ENCODE measurements around the gene DAPK1.

DNA sequence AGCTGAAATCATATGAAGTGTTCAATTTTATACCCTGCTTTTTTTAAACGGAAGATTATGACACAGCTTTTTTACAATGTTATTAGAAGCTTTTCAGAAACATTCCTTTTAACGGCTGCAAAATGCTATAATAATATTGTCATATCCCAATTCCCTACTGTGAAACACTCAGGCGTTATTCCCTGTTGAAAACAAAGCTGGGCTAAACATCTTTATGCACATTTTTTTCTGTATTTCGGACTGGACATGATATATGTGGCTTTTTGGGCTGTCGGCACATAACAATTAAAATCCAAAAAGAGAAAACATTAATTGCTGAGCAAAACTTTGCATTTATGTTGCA is 216.3 kb downstream of the DAPK1 start:
- TF ChIP-seq MAX (IDR thresholded peaks at IDR 0.05; ENCODE audit: low read depth, low read length): no peak
- TF ChIP-seq CTCF (IDR thresholded peaks at IDR 0.05 in 2 of 3, conservative IDR thresholded peaks at IDR 0.05 in 1 of 3; ENCODE audit: control insufficient read depth in 2 of 3, extremely low read depth in 1 of 3, insufficient read depth in 1 of 3, low read depth in 3 of 3, low read length in 3 of 3): no peak
- no peak for TF ChIP-seq NRF1 (conservative IDR thresholded peaks at IDR 0.05; ENCODE audit: low read depth, low read length)
- no peak for TF ChIP-seq POLR2A (IDR thresholded peaks at IDR 0.05; ENCODE audit: low read depth, low read length)
- no peak for TF ChIP-seq ELK1 (IDR thresholded peaks at IDR 0.05; ENCODE audit: low read depth, low read length)
- TF ChIP-seq POLR2AphosphoS5 (IDR thresholded peaks at IDR 0.05; ENCODE audit: low read length): no peak
- TF ChIP-seq GATAD2B (conservative IDR thresholded peaks at IDR 0.05; ENCODE audit: low read depth): no peak
- TF ChIP-seq ZBTB11 (CRISPR knock-in tag; IDR thresholded peaks at IDR 0.05): no peak
